VCaP (cell line): ENCODE measurements around the gene GNB1L.

Source experiments
- H3K27ac ChIP-seq: fragments of 450-650 bp; 2 replicates; pipeline ENCODE4 v1.5.1; 2017
- TF ChIP-seq, protein P1 (sequence below): fragments of 450-650 bp; conservative IDR thresholded peaks from 2 replicates; pipeline ENCODE4 v1.5.1; 2017; ENCODE audit warnings: mild to moderate bottlenecking, moderate library complexity

GNB1L gene

DNA sequence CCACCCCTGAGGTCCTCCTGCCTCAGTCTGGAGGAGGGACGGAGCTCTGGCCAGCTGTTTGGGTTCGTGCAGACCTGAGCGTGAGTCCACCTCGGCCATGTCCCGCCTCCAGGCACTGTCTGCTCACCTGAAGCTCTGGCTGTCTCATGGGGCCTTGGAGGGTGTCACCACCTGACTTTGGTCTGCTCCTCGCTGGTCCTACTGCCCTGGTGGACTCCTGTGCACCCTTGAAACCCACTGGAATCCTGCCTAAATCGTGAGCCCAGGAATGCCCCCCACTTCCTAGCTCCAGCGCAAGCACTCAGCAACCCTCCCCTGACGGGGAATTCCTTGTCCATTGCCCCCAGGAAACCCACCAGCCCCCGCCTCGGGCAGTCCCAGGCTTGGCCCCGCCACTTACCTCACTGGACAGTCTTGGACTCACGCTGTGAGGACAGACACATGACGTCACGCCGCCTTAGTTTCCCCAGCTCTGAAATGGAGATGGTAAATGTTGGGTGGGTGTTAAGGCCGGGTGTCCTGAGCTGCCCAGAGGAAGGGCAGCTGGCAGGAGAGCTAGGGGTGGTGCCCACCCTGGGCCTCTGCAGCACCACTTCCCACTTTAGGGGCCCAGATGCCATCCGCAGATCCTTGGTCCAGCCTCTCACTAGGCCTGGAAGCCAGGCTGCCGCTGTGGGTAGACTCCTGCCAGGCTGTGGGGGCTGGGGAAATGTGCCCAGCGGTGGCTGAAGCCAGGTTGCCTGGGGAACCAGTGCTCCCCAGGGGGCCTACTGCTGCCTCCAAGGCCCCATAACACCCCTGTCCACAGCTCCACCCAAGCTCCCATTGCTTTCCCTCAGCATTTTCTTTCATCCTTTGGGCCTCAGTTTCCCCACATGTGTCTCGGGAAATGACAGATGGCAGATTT lies 112.3 kb downstream of the GNB1L start:
- TF ChIP-seq, protein P1, sequence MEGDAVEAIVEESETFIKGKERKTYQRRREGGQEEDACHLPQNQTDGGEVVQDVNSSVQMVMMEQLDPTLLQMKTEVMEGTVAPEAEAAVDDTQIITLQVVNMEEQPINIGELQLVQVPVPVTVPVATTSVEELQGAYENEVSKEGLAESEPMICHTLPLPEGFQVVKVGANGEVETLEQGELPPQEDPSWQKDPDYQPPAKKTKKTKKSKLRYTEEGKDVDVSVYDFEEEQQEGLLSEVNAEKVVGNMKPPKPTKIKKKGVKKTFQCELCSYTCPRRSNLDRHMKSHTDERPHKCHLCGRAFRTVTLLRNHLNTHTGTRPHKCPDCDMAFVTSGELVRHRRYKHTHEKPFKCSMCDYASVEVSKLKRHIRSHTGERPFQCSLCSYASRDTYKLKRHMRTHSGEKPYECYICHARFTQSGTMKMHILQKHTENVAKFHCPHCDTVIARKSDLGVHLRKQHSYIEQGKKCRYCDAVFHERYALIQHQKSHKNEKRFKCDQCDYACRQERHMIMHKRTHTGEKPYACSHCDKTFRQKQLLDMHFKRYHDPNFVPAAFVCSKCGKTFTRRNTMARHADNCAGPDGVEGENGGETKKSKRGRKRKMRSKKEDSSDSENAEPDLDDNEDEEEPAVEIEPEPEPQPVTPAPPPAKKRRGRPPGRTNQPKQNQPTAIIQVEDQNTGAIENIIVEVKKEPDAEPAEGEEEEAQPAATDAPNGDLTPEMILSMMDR = no peak

DNA sequence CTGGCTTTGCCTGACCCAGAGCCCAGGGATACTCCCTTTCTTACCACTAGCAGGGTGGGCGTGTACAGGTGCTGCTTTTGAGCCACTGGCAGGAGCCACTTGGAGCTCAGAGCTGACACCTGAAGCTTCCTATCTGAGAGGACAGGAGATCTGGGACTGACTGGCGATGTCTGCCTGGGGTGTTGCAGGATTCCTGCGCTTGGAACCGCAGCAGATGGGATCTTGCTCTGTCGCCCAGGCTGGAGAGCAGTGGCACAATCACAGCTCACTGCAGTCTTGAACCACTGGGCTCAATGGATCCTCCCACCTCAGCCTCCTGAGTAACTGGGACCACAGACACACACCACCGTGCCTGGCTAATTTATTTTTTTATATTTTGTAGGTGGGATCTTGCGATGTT lies 113.6 kb downstream of the GNB1L start:
- H3K27ac ChIP-seq = no peak overlapping the region
- TF ChIP-seq, protein P1 = no peak

More for the DNA sequence above, 112.3 kb downstream of the GNB1L start:
- no peak overlapping the region for H3K27ac ChIP-seq

DNA sequence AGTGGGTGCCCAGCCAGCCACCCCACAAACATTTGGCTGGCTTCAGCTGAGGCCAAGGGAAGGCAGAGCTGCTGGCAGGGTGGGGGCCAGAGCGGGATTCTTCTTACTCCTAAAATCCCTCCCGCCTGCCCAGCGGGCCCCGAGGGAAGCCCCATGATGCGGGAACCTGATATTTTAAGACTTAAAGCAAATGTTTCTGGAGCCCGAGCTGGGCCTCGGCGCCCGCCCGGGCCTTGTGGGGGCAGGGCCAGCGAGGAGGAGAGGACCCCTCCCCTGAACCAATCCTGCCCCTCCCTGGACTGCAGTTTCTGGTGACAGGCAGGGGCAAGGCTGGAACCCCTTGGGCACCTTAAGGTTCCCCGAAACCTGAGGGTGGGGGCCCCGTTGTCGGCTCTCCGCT lies 114.1 kb downstream of the GNB1L start:
- TF ChIP-seq, protein P1 = no peak
- H3K27ac ChIP-seq = no peak overlapping the region

DNA sequence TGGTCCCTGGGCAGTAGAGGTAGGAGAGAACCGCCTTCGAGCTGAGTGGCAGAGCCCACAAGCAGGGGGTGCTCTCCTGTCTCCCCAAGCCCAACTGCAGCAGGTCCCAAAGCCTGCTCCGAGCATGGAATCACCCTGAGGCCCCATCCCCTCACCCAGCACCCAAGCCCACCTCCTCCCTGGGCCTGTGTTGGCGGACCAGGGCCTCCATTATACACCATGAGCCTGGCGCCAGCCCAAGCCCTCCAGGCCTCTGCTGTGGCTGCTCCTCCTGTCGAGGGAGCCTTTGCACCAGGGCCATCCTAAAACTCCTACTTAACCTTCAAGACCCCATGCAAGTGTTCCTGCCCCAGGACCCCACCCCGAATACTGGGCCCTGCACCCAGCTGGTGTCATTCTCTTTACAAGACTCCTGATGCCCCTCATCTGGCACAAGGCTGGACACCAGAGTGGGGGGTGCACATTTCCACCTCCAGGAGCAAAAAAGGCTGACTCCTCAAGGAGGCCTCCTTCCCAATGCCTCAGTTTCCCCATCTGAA lies 114.7 kb downstream of the GNB1L start:
- no peak overlapping the region for H3K27ac ChIP-seq
- TF ChIP-seq, protein P1 = no peak

DNA sequence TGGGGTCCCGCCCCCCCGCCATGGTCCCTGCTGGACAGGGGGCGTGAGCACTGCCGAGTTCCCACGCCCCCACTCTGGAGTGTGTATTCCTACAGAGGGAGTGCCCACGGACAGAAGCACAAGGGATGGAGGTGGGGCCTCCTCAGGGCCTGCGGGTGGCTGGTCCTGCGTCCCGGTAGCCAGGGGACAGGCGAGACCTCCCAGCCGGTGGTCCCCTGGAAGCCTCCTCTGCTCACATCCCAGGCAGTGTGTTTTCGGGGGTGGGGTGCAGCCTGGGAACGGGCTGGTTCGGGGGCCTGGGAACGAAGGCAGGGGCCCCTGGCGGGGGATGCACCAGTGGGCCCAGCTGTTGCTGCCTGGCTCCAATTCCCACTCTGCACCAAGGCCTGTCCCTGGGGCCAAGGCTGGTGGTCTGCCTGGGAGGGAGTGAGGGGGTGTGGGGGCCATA lies 115.2 kb downstream of the GNB1L start:
- TF ChIP-seq, protein P1 = no peak
- no peak overlapping the region for H3K27ac ChIP-seq

DNA sequence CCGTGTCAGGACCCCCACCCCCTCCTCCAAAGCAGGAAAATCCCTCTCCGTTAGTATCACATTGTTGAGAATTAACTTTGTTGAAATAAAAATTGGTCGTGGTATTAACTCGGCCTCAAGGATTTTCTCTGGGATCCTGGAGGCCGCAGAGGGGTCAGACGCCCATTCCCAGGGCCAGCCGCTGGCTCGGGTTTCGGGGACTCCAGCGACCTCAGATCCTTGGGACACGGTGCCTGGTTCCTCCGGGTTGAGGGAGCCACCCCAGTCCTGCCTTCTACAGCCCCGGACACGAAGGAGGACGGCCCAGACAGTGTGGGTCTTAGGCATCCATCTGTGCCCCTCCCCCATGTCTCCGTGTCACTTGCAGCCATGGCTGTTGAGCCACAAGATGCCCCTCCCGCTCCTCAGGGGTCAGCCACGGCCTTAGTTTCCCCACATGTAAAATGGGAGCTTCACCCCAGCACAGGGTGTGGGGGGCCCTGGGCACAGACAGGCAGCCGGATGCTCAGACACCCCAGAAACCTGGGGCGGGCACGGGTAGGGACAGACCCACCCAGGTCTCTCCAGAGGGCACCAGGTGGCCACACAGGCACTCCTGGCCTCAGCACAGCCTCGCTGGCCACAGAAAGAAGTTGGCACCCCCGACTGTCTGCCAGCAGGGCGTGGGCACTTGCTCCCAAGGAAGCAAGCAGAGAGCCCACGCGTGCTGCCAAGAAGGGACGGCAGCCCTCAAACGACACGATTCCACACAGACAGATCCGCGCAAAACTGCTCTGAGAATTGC lies 115.8 kb downstream of the GNB1L start:
- TF ChIP-seq, protein P1 = no peak
- no peak overlapping the region for H3K27ac ChIP-seq
